Endodermal cell (in vitro differentiated cells): ENCODE measurements around the gene SREBF2. TPM values are rescaled to one million over a fixed set of nuclear protein-coding genes. Genes with fewer than 3 reads are reported as not detected.
"Not testable (repeated sequence)": the region's sequence is repeated elsewhere in the genome, so short reads cannot be mapped to it uniquely, and the experiment has no call there.

Experiments
- DNase-seq: peaks from one replicate; pipeline ENCODE4 v3.0.0-alpha.2; 2017
- H3K27ac ChIP-seq: 2 replicates; pipeline ENCODE4 v1.5.1; 2013; ENCODE audit warnings: mild to moderate bottlenecking, low read depth, low read length, moderate library complexity
- H3K27me3 ChIP-seq: 2 replicates; pipeline ENCODE4 v1.6.1; 2013; ENCODE audit warnings: mild to moderate bottlenecking, low read length, moderate library complexity; ENCODE audit not compliant: insufficient read depth, control insufficient read depth, poor library complexity, severe bottlenecking
- H3K36me3 ChIP-seq: 2 replicates; pipeline ENCODE4 v1.7.0; 2013; ENCODE audit warnings: mild to moderate bottlenecking, low read length, moderate library complexity; ENCODE audit not compliant: control insufficient read depth, insufficient read depth
- H3K4me1 ChIP-seq: one replicate; pipeline ENCODE4 v1.7.0; 2013; ENCODE audit warnings: low read length; ENCODE audit not compliant: control insufficient read depth, insufficient read depth
- H3K4me3 ChIP-seq: 2 replicates; pipeline ENCODE4 v1.5.1; 2013; ENCODE audit warnings: mild to moderate bottlenecking, low read length, moderate library complexity
- H3K9ac ChIP-seq: 2 replicates; pipeline ENCODE4 v1.6.1; 2013; ENCODE audit warnings: mild to moderate bottlenecking, low read length, moderate library complexity; ENCODE audit not compliant: poor library complexity, severe bottlenecking; ENCODE audit errors: extremely low read depth
- H3K9me3 ChIP-seq: 2 replicates; pipeline ENCODE4 v1.6.1; 2013; ENCODE audit warnings: mild to moderate bottlenecking, low read length, moderate library complexity; ENCODE audit not compliant: control insufficient read depth
- H3K27ac Mint-ChIP-seq: 2 replicates; pipeline ENCODE4 v1.8.0; 2020; ENCODE audit warnings: mixed read lengths
- H3K27me3 Mint-ChIP-seq: 2 replicates; pipeline ENCODE4 v1.8.0; 2021; ENCODE audit warnings: mild to moderate bottlenecking, mixed read lengths; ENCODE audit not compliant: insufficient read depth
- H3K36me3 Mint-ChIP-seq: 2 replicates; pipeline ENCODE4 v1.8.0; 2020; ENCODE audit warnings: low read depth, mixed read lengths
- H3K4me1 Mint-ChIP-seq: 2 replicates; pipeline ENCODE4 v1.8.0; 2020; ENCODE audit warnings: mixed read lengths
- H3K4me3 Mint-ChIP-seq: 2 replicates; pipeline ENCODE4 v1.8.0; 2020; ENCODE audit warnings: mild to moderate bottlenecking, moderate library complexity, mixed read lengths
- H3K9me3 Mint-ChIP-seq: 2 replicates; pipeline ENCODE4 v1.8.0; 2020; ENCODE audit warnings: mild to moderate bottlenecking, mixed read lengths
- CTCF ChIP-seq: fragments of 200-600 bp; sonication (generic); conservative IDR thresholded peaks from 2 replicates; pipeline ENCODE4 v1.5.0; 2021; ENCODE audit warnings: antibody characterized with exemption, mild to moderate bottlenecking
- WGBS, 2 experiments: methylation state at CpG; one replicate each; pipeline versions ENCODE4 v1.1.5 to v1.1.7; 2013; ENCODE audit warnings: missing lambda C conversion rate in 2 of 2, mixed read lengths in 1 of 2; ENCODE audit not compliant: insufficient coverage in 1 of 2, insufficient read length in 1 of 2; 5-methylcytosine and 5-hydroxymethylcytosine counted together
- total RNA-seq, 2 donors: library from RNA; stranded (reverse); fragmentation: NEBNext Ultra II Directional in 1 of 2; extraction: Animal tissue kit (Norgen Biotek cat#: 25700) in 1 of 2; gene quantifications; 2 replicates in 1 of 2; 3 replicates in 1 of 2; pipeline ENCODE4 v1.2.1, GENCODE V29; 2021

The SREBF2 gene
- total RNA-seq, 2 donors from 2014 or later: 125 to 135 TPM

- peak overlapping the region; percentile 83 for H3K4me3 Mint-ChIP-seq
- Histone ChIP-seq H3K27ac (peak overlapping the region; percentile 99), H3K27me3 (no peaks in the 10 kb centered on the region), H3K4me3 (peak overlapping the region; percentile 95), H3K9me3 (no peaks in the 10 kb centered on the region), H3K36me3 (peaks cover 30% of the 10 kb centered on the region), H3K4me1 (no peaks in the 10 kb centered on the region), H3K9ac (peak overlapping the region; percentile 80)
- H3K9me3 Mint-ChIP-seq: no peaks in the 10 kb centered on the region
- H3K27me3 Mint-ChIP-seq: no peaks in the 10 kb centered on the region
- peaks cover 26% of the 10 kb centered on the region for H3K36me3 Mint-ChIP-seq
- H3K27ac Mint-ChIP-seq: peak overlapping the region; percentile 72
- DNase-seq: no peak
- WGBS, 2 experiments: 13 to 15% methylated on average over 14 of the region's 14 CpGs
- peaks cover 20% of the 10 kb centered on the region for H3K4me1 Mint-ChIP-seq
- TF ChIP-seq CTCF: no peak
These were observed 1.4 kb downstream of the SREBF2 start for GRCh38 chr22:41834005-41834944.

- not testable (repeated sequence) for H3K27ac ChIP-seq, H3K4me3 Mint-ChIP-seq, H3K9me3 Mint-ChIP-seq, DNase-seq, H3K27me3 Mint-ChIP-seq, H3K4me1 ChIP-seq, H3K9ac ChIP-seq, H3K9me3 ChIP-seq, H3K4me3 ChIP-seq, H3K27me3 ChIP-seq
- H3K4me1 Mint-ChIP-seq: peaks cover 23% of the 10 kb centered on the region
- peaks cover 28% of the 10 kb centered on the region for H3K36me3 Mint-ChIP-seq
- WGBS, 2 experiments: 98% methylated on average over 5 to 7 of the region's 8 CpGs
- peaks cover 30% of the 10 kb centered on the region for H3K36me3 ChIP-seq
- peak overlapping the region; percentile 26 for H3K27ac Mint-ChIP-seq
These were observed 2.6 kb downstream of the SREBF2 start for GRCh38 chr22:41835462-41835861.

- no peaks in the 10 kb centered on the region for H3K27me3 ChIP-seq
- peaks cover 39% of the 10 kb centered on the region for H3K36me3 ChIP-seq
- Mint-ChIP-seq H3K9me3 (no peaks in the 10 kb centered on the region), H3K27ac (no peak overlapping the region), H3K36me3 (peaks cover 28% of the 10 kb centered on the region), H3K4me3 (no peak overlapping the region), H3K4me1 (peaks cover 32% of the 10 kb centered on the region), H3K27me3 (no peaks in the 10 kb centered on the region)
- 95 to 100% methylated on average over 2 of the region's 2 CpGs for WGBS, 2 experiments
- no peak overlapping the region for H3K9ac ChIP-seq
- no peak for TF ChIP-seq CTCF
- no peak overlapping the region for H3K27ac ChIP-seq
- peaks cover 6% of the 10 kb centered on the region for H3K4me1 ChIP-seq
- H3K4me3 ChIP-seq: no peak overlapping the region
- no peaks in the 10 kb centered on the region for H3K9me3 ChIP-seq
- DNase-seq: no peak
These were observed 3.6 kb downstream of the SREBF2 start for GRCh38 chr22:41836551-41836950.
